ENCODE measurements around the gene PSMF1.

DNA sequence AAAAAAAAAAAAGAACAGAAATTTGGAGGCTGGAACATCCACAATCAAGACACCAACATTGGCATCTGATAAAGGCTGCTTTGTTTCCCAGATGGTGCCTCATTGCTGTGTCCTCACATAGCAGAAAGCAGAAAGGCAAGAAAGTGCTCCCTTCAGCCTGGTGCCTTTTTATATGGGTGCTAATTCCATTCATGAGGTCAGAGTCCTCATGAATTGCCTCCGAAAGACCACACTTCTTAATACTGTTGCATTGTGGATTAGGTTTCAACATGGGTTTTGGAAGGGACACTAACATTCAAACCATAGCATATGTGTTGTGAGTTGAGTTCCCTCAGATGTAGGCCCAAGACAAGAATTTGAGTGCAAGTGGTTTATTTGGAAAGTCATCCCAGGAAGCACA lies 76.8 kb downstream of the PSMF1 start:
- TF ChIP-seq, protein P1, sequence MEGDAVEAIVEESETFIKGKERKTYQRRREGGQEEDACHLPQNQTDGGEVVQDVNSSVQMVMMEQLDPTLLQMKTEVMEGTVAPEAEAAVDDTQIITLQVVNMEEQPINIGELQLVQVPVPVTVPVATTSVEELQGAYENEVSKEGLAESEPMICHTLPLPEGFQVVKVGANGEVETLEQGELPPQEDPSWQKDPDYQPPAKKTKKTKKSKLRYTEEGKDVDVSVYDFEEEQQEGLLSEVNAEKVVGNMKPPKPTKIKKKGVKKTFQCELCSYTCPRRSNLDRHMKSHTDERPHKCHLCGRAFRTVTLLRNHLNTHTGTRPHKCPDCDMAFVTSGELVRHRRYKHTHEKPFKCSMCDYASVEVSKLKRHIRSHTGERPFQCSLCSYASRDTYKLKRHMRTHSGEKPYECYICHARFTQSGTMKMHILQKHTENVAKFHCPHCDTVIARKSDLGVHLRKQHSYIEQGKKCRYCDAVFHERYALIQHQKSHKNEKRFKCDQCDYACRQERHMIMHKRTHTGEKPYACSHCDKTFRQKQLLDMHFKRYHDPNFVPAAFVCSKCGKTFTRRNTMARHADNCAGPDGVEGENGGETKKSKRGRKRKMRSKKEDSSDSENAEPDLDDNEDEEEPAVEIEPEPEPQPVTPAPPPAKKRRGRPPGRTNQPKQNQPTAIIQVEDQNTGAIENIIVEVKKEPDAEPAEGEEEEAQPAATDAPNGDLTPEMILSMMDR (IDR thresholded peaks at IDR 0.05; ENCODE audit: low read depth, low read length): no peak
- TF ChIP-seq, protein P2, sequence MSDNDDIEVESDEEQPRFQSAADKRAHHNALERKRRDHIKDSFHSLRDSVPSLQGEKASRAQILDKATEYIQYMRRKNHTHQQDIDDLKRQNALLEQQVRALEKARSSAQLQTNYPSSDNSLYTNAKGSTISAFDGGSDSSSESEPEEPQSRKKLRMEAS (IDR thresholded peaks at IDR 0.05; ENCODE audit: low read depth, low read length): no peak
